HepG2 (cell line): ENCODE results near the gene VWA3A. TPM values are rescaled to one million over a fixed set of nuclear protein-coding genes. Genes with fewer than 3 reads are reported as not detected.
A peak's percentile ranks its signal among the peaks of the same experiment; 100 is the strongest.

Experiments used
- HIVEP1 ChIP-seq: sonication (generic); formaldehyde crosslinking; IDR thresholded peaks from 2 replicates; pipeline ENCODE4 v1.4.0; 2020; ENCODE audit warnings: mild to moderate bottlenecking, missing genetic modification reagents
- ISX ChIP-seq: sonication (generic); formaldehyde crosslinking; conservative IDR thresholded peaks from 2 replicates; pipeline ENCODE4 v1.5.0; 2020; ENCODE audit warnings: missing genetic modification reagents
- MXD1 ChIP-seq: sonication (generic); formaldehyde crosslinking; IDR thresholded peaks from 2 replicates; pipeline ENCODE4 v1.4.0; 2020; ENCODE audit warnings: mild to moderate bottlenecking, missing genetic modification reagents
- NBN ChIP-seq: fragments of 450-650 bp; conservative IDR thresholded peaks from 2 replicates; pipeline ENCODE4 v1.6.1; 2017
- NFKB2 ChIP-seq: sonication (generic); formaldehyde crosslinking; IDR thresholded peaks from 2 replicates; pipeline ENCODE4 v1.4.0; 2020; ENCODE audit warnings: missing genetic modification reagents, borderline replicate concordance
- PATZ1 ChIP-seq: sonication (generic); formaldehyde crosslinking; IDR thresholded peaks from 2 replicates; pipeline ENCODE4 v1.4.0; 2020; ENCODE audit warnings: missing genetic modification reagents
- PCBP1 ChIP-seq: fragments of 200-400 bp; formaldehyde crosslinking; IDR thresholded peaks from 2 replicates; pipeline ENCODE4 v1.6.1; 2017; ENCODE audit warnings: mild to moderate bottlenecking, low read depth, low read length, borderline replicate concordance
- PHB2 ChIP-seq: fragments of 450-650 bp; IDR thresholded peaks from 2 replicates; pipeline ENCODE4 v1.6.1; 2018; ENCODE audit not compliant: partially characterized antibody
- RFX5 ChIP-seq: IDR thresholded peaks from 2 replicates; pipeline ENCODE4 v1.6.1; 2011; ENCODE audit warnings: low read depth, low read length, improper control_type of control experiment
- ZNF460 ChIP-seq: sonication (generic); formaldehyde crosslinking; IDR thresholded peaks from 2 replicates; pipeline ENCODE4 v1.5.1; 2020; ENCODE audit warnings: missing genetic modification reagents, mild to moderate bottlenecking, borderline replicate concordance
- ZNF710 ChIP-seq: sonication (generic); formaldehyde crosslinking; IDR thresholded peaks from 2 replicates; pipeline ENCODE4 v1.5.0; 2020; ENCODE audit warnings: mild to moderate bottlenecking, missing genetic modification reagents, borderline replicate concordance
- polyA plus RNA-seq, 8 experiments: library from polyadenylated mRNA; depleted of rRNA in 3 of 8; stranded (reverse) in 7 of 8; unstranded in 1 of 8; fragments of >200 nt; fragmentation: Illumina TruSeq in 4 of 8; extraction: Trizol in 4 of 8; gene quantifications; 2 replicates each; pipeline versions ENCODE4 v1.2.1 to v1.2.3, GENCODE V29; 2011 to 2016; ENCODE audit warnings: low read depth in 4 of 8, missing spikeins in 1 of 8, mixed read lengths in 1 of 8; ENCODE audit not compliant: insufficient read depth in 1 of 8
- total RNA-seq, 5 experiments: library from RNA; depleted of rRNA; stranded (reverse); fragments of >200 nt; fragmentation: Illumina TruSeq; extraction: Trizol; gene quantifications; 2 replicates each; pipeline ENCODE4 v1.2.3, GENCODE V29; 2016; ENCODE audit warnings: low read depth in 1 of 5
- TF ChIP-seq, protein P1 (sequence below): sonication (generic); formaldehyde crosslinking; IDR thresholded peaks from 2 replicates; pipeline ENCODE4 v1.4.0; 2020; ENCODE audit warnings: missing genetic modification reagents
- TF ChIP-seq, protein P2 (sequence below): sonication (generic); formaldehyde crosslinking; IDR thresholded peaks from 2 replicates; pipeline ENCODE4 v1.4.0; 2020; ENCODE audit warnings: missing genetic modification reagents
- TF ChIP-seq, protein P3 (sequence below): sonication (generic); formaldehyde crosslinking; IDR thresholded peaks from 2 replicates; pipeline ENCODE4 v1.8.0; 2022; ENCODE audit warnings: mild to moderate bottlenecking, missing genetic modification reagents

Gene VWA3A
- total and polyA plus RNA-seq, 2 of the 13 experiments (the other 11 are each of a cell fraction or from before 2014, with no cell fraction given) = 0.03 to 0.07 TPM

GRCh38 chr16:22183901-22184614 lies 91.7 kb downstream of the VWA3A start (continued):
- no peak for TF ChIP-seq PCBP1
- no peak for TF ChIP-seq PHB2
- 0 out of 2 replicates have a peak, but pooled peaks have one; percentile 38 for TF ChIP-seq ZNF460
- TF ChIP-seq, protein P1, sequence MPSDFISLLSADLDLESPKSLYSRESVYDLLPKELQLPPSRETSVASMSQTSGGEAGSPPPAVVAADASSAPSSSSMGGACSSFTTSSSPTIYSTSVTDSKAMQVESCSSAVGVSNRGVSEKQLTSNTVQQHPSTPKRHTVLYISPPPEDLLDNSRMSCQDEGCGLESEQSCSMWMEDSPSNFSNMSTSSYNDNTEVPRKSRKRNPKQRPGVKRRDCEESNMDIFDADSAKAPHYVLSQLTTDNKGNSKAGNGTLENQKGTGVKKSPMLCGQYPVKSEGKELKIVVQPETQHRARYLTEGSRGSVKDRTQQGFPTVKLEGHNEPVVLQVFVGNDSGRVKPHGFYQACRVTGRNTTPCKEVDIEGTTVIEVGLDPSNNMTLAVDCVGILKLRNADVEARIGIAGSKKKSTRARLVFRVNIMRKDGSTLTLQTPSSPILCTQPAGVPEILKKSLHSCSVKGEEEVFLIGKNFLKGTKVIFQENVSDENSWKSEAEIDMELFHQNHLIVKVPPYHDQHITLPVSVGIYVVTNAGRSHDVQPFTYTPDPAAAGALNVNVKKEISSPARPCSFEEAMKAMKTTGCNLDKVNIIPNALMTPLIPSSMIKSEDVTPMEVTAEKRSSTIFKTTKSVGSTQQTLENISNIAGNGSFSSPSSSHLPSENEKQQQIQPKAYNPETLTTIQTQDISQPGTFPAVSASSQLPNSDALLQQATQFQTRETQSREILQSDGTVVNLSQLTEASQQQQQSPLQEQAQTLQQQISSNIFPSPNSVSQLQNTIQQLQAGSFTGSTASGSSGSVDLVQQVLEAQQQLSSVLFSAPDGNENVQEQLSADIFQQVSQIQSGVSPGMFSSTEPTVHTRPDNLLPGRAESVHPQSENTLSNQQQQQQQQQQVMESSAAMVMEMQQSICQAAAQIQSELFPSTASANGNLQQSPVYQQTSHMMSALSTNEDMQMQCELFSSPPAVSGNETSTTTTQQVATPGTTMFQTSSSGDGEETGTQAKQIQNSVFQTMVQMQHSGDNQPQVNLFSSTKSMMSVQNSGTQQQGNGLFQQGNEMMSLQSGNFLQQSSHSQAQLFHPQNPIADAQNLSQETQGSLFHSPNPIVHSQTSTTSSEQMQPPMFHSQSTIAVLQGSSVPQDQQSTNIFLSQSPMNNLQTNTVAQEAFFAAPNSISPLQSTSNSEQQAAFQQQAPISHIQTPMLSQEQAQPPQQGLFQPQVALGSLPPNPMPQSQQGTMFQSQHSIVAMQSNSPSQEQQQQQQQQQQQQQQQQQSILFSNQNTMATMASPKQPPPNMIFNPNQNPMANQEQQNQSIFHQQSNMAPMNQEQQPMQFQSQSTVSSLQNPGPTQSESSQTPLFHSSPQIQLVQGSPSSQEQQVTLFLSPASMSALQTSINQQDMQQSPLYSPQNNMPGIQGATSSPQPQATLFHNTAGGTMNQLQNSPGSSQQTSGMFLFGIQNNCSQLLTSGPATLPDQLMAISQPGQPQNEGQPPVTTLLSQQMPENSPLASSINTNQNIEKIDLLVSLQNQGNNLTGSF (CRISPR knock-in tag) = 0 out of 2 replicates have a peak, but pooled peaks have one; percentile 14
- TF ChIP-seq, protein P2, sequence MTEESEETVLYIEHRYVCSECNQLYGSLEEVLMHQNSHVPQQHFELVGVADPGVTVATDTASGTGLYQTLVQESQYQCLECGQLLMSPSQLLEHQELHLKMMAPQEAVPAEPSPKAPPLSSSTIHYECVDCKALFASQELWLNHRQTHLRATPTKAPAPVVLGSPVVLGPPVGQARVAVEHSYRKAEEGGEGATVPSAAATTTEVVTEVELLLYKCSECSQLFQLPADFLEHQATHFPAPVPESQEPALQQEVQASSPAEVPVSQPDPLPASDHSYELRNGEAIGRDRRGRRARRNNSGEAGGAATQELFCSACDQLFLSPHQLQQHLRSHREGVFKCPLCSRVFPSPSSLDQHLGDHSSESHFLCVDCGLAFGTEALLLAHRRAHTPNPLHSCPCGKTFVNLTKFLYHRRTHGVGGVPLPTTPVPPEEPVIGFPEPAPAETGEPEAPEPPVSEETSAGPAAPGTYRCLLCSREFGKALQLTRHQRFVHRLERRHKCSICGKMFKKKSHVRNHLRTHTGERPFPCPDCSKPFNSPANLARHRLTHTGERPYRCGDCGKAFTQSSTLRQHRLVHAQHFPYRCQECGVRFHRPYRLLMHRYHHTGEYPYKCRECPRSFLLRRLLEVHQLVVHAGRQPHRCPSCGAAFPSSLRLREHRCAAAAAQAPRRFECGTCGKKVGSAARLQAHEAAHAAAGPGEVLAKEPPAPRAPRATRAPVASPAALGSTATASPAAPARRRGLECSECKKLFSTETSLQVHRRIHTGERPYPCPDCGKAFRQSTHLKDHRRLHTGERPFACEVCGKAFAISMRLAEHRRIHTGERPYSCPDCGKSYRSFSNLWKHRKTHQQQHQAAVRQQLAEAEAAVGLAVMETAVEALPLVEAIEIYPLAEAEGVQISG (CRISPR knock-in tag) = no peak
- TF ChIP-seq ZNF710 = peak; percentile 52; the same call in 1 of the 2 replicates
- TF ChIP-seq HIVEP1 (CRISPR knock-in tag) = peak; percentile 58; the same call in 1 of the 2 replicates
- peak; percentile 42; the same call in 1 of the 2 replicates for TF ChIP-seq PATZ1 (CRISPR knock-in tag)
- no peak for TF ChIP-seq MXD1
- TF ChIP-seq, protein P3, sequence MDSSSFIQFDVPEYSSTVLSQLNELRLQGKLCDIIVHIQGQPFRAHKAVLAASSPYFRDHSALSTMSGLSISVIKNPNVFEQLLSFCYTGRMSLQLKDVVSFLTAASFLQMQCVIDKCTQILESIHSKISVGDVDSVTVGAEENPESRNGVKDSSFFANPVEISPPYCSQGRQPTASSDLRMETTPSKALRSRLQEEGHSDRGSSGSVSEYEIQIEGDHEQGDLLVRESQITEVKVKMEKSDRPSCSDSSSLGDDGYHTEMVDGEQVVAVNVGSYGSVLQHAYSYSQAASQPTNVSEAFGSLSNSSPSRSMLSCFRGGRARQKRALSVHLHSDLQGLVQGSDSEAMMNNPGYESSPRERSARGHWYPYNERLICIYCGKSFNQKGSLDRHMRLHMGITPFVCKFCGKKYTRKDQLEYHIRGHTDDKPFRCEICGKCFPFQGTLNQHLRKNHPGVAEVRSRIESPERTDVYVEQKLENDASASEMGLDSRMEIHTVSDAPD = no peak
- TF ChIP-seq ISX = no peak
- 0 out of 2 replicates have a peak, but pooled peaks have one; percentile 22 for TF ChIP-seq NFKB2 (CRISPR knock-in tag)
- no peak for TF ChIP-seq NBN
- TF ChIP-seq RFX5 = no peak
